ENCODE results near the gene DSCAML1. TPM values are rescaled to one million over a fixed set of nuclear protein-coding genes. Genes with fewer than 3 reads are reported as not detected.

Gene DSCAML1
- total and polyA plus RNA-seq, 10 of the 15 experiments (the other 5 are each of a cell fraction or from before 2014, with no cell fraction given), result 0.03 to 0.18 (median 0.06) TPM; not detected in 1

- TF ChIP-seq CEBPZ (IDR thresholded peaks at IDR 0.05; ENCODE audit: low read depth, low read length), result no peak
- no peak for TF ChIP-seq ATF7 (IDR thresholded peaks at IDR 0.05; ENCODE audit: low read depth)
- no peak for TF ChIP-seq SKIL (IDR thresholded peaks at IDR 0.05; ENCODE audit: low read depth, poor library complexity, severe bottlenecking)
- no peak for TF ChIP-seq CHD1 (IDR thresholded peaks at IDR 0.05; ENCODE audit: low read depth, low read length)
- TF ChIP-seq JUND (IDR thresholded peaks at IDR 0.05; ENCODE audit: low read depth, low read length), result no peak
Observed at GRCh38 chr11:117390743-117391142, 406.3 kb downstream of the DSCAML1 start (continued).

- Histone ChIP-seq H4K20me1 (ENCODE audit: control insufficient read depth, insufficient read depth) (no peaks in the 10 kb centered on the region), H3K27ac (ENCODE audit: control insufficient read depth, insufficient read depth) (no peak overlapping the region), H3K79me2 (ENCODE audit: control insufficient read depth, insufficient read depth, low read length) (no peaks in the 10 kb centered on the region), H2AFZ (ENCODE audit: control insufficient read depth, low read depth, low read length) (no peak overlapping the region), H3K9me3 (replicated peaks; ENCODE audit: control insufficient read depth, insufficient read depth, low read length) (no peaks in the 10 kb centered on the region), H3K27me3 (replicated peaks in 1 of 2; ENCODE audit: control insufficient read depth in 2 of 2, insufficient read depth in 2 of 2, low read length in 1 of 2) (no peaks in the 10 kb centered on the region), H3K9ac (ENCODE audit: control insufficient read depth, insufficient read depth, low read length) (no peak overlapping the region), H3K36me3 (ENCODE audit: control insufficient read depth in 2 of 2, insufficient read depth in 2 of 2, low read length in 1 of 2) (peaks cover 9 to 24% of the 10 kb centered on the region in 2 experiments), H3K4me2 (ENCODE audit: control insufficient read depth, insufficient read depth) (no peak overlapping the region), H3K4me3 (no peak overlapping the region), H3K4me1 (ENCODE audit: control insufficient read depth, insufficient read depth, low read length) (no peaks in the 10 kb centered on the region)
- intact Hi-C loops (cut with micrococcal nuclease; ENCODE audit: unreplicated experiment) (no loop called here), in situ Hi-C loops (cut with MboI) (no loop called here)
- ChIA-PET POLR2A (interaction anchor here (0.6 to 0.7 kb wide), 2 partner anchors 654 to 1137 kb away, joined by 3 read pairs; no protein-coding TSS in a partner anchor), SMC1A (ENCODE audit: uncharacterized antibody, unreplicated experiment) (interaction anchor here (0.9 kb wide), 1 partner anchor 46 kb away, joined by 3 read pairs; no protein-coding TSS in a partner anchor), CTCF (interaction anchor here (0.6 kb wide), 1 partner anchor 57 kb away, joined by 3 read pairs; no protein-coding TSS in a partner anchor), RAD21 (ENCODE audit: unreplicated experiment) (no interaction called here)
- FAIRE-seq, result no peak
- 80% methylated on average over 3 of the region's 3 CpGs for WGBS (ENCODE audit: insufficient coverage, insufficient replicate concordance, low lambda C conversion rate, missing lambda C conversion rate)
- ATAC-seq, result no peak
- BruUV-seq (replicated peaks), result no TSS peak
- TF ChIP-seq RCOR1 (conservative IDR thresholded peaks at IDR 0.05; ENCODE audit: low read depth, low read length), result no peak
- no peak for DNase-seq (ENCODE audit: low read depth, low spot score)
Observed at GRCh38 chr11:117387992-117388755, 408.8 kb downstream of the DSCAML1 start.

Measured in GM12878 (cell line).